ENCODE results near the gene FBXL14. TPM values are rescaled to one million over a fixed set of nuclear protein-coding genes. Genes with fewer than 3 reads are reported as not detected.

Gene FBXL14
- total RNA-seq, 4 donors from 2014 or later = 12.0 to 22.6 (median 16.0) TPM

- H3K4me1 ChIP-seq = peaks cover 0 to 15% (median 6%) of the 10 kb centered on the region in 4 donors
- intact Hi-C loops (cut with DNase I) = loop anchor here (5.0 kb wide), 1 partner anchor 66 kb away; no protein-coding TSS in a partner anchor
- DNase-seq (ENCODE audit: extremely low spot score) = no peak
- H3K4me3 ChIP-seq = no peak overlapping the region
- no peak overlapping the region for H3K27ac ChIP-seq (replicated peaks in 1 of 4)
- H3K27me3 ChIP-seq = no peaks in the 10 kb centered on the region
- H3K9me3 ChIP-seq = no peaks in the 10 kb centered on the region
- 78% methylated on average over 15 of the region's 16 CpGs for WGBS
- no peak for TF ChIP-seq POLR2A (IDR thresholded peaks at IDR 0.05; ENCODE audit: low read depth)
- no peak for TF ChIP-seq EP300 (IDR thresholded peaks at IDR 0.05)
- no peaks in the 10 kb centered on the region for H3K36me3 ChIP-seq
Measured at GRCh38 chr12:1616233-1617066, 22.1 kb upstream of the FBXL14 start.

DNA sequence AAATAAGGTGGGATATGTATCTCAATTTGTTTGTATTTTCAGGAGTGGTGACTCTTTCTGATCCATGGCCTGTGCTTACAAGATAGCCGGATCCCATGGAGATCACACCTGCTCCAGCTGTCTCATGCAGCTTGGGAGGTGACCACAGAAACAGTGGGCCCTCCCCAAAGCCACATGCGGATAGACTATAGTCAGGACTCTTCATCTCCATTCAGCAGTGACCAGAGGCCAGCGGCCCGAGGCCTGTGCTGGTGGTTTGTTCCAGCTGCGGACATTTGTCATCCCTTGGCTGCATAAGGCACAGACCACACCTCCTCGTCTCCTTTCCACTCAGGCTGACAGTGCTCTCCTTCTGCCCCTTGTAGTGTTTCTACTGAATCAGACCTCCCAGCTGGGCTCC, 20.0 kb upstream of the FBXL14 start:
- H3K36me3 ChIP-seq = no peaks in the 10 kb centered on the region

GRCh38 chr12:1613860-1614259, 19.5 kb upstream of the FBXL14 start:
- WGBS = 97% methylated on average over 4 of the region's 4 CpGs
- Histone ChIP-seq H3K4me1 (peaks cover 3 to 22% (median 10%) of the 10 kb centered on the region in 4 donors), H3K9me3 (no peaks in the 10 kb centered on the region), H3K27me3 (no peaks in the 10 kb centered on the region), H3K36me3 (no peaks in the 10 kb centered on the region), H3K27ac (replicated peaks in 1 of 4) (no peak overlapping the region), H3K4me3 (no peak overlapping the region)
- TF ChIP-seq POLR2AphosphoS5 (IDR thresholded peaks at IDR 0.05) (no peak), POLR2A (IDR thresholded peaks at IDR 0.05; ENCODE audit: low read depth) (no peak), CTCF (IDR thresholded peaks at IDR 0.05) (no peak), EP300 (IDR thresholded peaks at IDR 0.05) (no peak)
- intact Hi-C loops (cut with DNase I) = no loop called here
- no peak for DNase-seq (ENCODE audit: extremely low spot score)

More for the DNA sequence above, 20.0 kb upstream of the FBXL14 start:
- TF ChIP-seq CTCF (IDR thresholded peaks at IDR 0.05) (no peak), EP300 (IDR thresholded peaks at IDR 0.05) (no peak), POLR2A (IDR thresholded peaks at IDR 0.05; ENCODE audit: low read depth) (no peak), POLR2AphosphoS5 (IDR thresholded peaks at IDR 0.05) (no peak)
- Histone ChIP-seq H3K27me3 (no peaks in the 10 kb centered on the region), H3K27ac (replicated peaks in 1 of 4) (no peak overlapping the region), H3K9me3 (no peaks in the 10 kb centered on the region), H3K4me1 (peaks cover 0 to 18% (median 8%) of the 10 kb centered on the region in 4 donors), H3K4me3 (no peak overlapping the region)
- intact Hi-C loops (cut with DNase I) = no loop called here
- WGBS = 94% methylated on average over 6 of the region's 6 CpGs
- DNase-seq (ENCODE audit: extremely low spot score) = no peak

DNA sequence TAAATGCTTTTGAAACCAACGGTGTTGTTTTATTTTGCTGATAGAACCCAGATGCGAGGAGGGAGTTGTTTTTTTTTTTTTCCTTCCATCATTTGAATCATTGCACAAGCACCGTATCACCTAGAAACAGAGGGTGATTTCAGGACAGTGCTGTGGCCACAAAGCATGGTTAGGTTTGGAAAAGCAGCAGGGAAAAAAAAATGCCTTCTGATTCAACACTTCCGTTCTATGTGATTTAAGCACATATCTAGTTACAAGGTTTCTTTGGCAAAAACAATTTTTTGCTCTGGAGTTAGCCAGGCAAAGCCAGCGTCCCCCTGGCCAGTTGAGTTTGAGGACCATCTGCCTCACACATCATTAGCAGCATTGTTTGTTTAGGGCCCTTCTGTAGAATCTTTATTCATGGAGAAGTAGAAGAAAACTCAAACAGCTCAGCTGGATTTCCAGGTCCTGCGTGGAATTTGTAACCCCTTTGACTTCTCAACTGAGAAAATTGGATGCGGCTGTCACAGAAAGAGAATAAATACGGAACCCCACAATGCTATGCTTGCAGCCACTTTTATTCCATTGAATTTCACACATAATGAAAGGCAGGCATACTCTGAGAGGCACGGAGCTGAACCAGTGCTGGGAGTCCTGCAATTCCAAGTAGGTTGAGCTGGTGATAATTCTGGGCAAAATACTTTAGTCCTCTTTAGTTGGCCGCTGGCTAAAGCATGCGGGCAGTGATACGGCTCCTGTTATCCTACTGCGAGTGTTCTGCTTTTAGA, 17.6 kb upstream of the FBXL14 start:
- H3K27ac ChIP-seq (replicated peaks in 1 of 4) = peak overlapping the region in 3 of 4 donors; percentile 21 to 52 (median 50)
- WGBS = 76% methylated on average over 13 of the region's 13 CpGs

More for the DNA sequence above, 17.6 kb upstream of the FBXL14 start:
- DNase-seq (ENCODE audit: extremely low spot score) = no peak
- no peaks in the 10 kb centered on the region for H3K36me3 ChIP-seq
- intact Hi-C loops (cut with DNase I) = no loop called here
- TF ChIP-seq POLR2AphosphoS5 (IDR thresholded peaks at IDR 0.05) (peak in 1 of 2 donors; percentile 10), CTCF (IDR thresholded peaks at IDR 0.05) (no peak), POLR2A (IDR thresholded peaks at IDR 0.05; ENCODE audit: low read depth) (no peak), EP300 (IDR thresholded peaks at IDR 0.05) (no peak)
- no peaks in the 10 kb centered on the region for H3K27me3 ChIP-seq
- H3K4me3 ChIP-seq = no peak overlapping the region
- no peaks in the 10 kb centered on the region for H3K9me3 ChIP-seq
- peaks cover 3 to 37% (median 24%) of the 10 kb centered on the region in 4 donors for H3K4me1 ChIP-seq

Measured in esophagus muscularis mucosa (tissue), 4 donors.